SU-DHL-6 (cell line): ENCODE measurements around the gene GPRC5C.

ENCODE experiments used
- H2AFZ ChIP-seq: fragments of 200-600 bp; sonication (generic); 2 replicates; pipeline ENCODE4 v1.6.1; 2014; ENCODE audit warnings: low read depth, mild to moderate bottlenecking, moderate library complexity, mixed read lengths, antibody characterized with exemption, low read length; ENCODE audit not compliant: severe bottlenecking
- H3F3A ChIP-seq: fragments of 200-600 bp; shearing (Covaris generic); 2 replicates; pipeline ENCODE4 v1.6.0; 2016; ENCODE audit warnings: antibody characterized with exemption, mild to moderate bottlenecking; ENCODE audit not compliant: insufficient read depth
- H3K27ac ChIP-seq: fragments of 200-600 bp; sonication (generic); 2 replicates; pipeline ENCODE4 v1.5.1; 2016; ENCODE audit warnings: low read depth, mild to moderate bottlenecking, low read length, moderate library complexity, mixed read lengths
- H3K27me3 ChIP-seq: fragments of 200-600 bp; sonication (generic), shearing (Covaris generic); 2 replicates; pipeline ENCODE4 v1.6.0; 2014; ENCODE audit warnings: mild to moderate bottlenecking, low read length
- H3K36me3 ChIP-seq: fragments of 200-600 bp; sonication (generic); 2 replicates; pipeline ENCODE4 v1.6.1; 2014; ENCODE audit warnings: mild to moderate bottlenecking, low read length, mixed read lengths
- H3K4me2 ChIP-seq: fragments of 300-600, 200-600 bp; shearing (Covaris generic), sonication (generic); 2 replicates; pipeline ENCODE4 v1.6.0; 2014; ENCODE audit warnings: low read length, low read depth, mild to moderate bottlenecking; ENCODE audit not compliant: poor library complexity, severe bottlenecking
- H3K4me3 ChIP-seq: fragments of 200-600 bp; sonication (generic); 2 replicates; pipeline ENCODE4 v1.5.1; 2014; ENCODE audit warnings: antibody characterized with exemption, low read length, mild to moderate bottlenecking, mixed read lengths; ENCODE audit not compliant: insufficient read depth, poor library complexity, severe bottlenecking
- H3K79me2 ChIP-seq: fragments of 200-600 bp; sonication (generic); 2 replicates; pipeline ENCODE4 v1.6.1; 2014; ENCODE audit warnings: mild to moderate bottlenecking, low read length, moderate library complexity; ENCODE audit not compliant: insufficient read depth
- H3K9ac ChIP-seq: fragments of 200-600 bp; sonication (generic); 2 replicates; pipeline ENCODE4 v1.7.0; 2014; ENCODE audit warnings: mild to moderate bottlenecking, low read length
- H3K9me2 ChIP-seq: fragments of 200-600 bp; sonication (generic); replicated peaks from 2 replicates; pipeline ENCODE4 v1.6.1; 2014; ENCODE audit warnings: low read length; ENCODE audit not compliant: insufficient read depth
- H3K9me3 ChIP-seq: fragments of 200-600 bp; sonication (generic); 2 replicates; pipeline ENCODE4 v1.6.1; 2014; ENCODE audit warnings: low read length, mixed read lengths; ENCODE audit not compliant: insufficient read depth
- H4K20me1 ChIP-seq: fragments of 200-600 bp; sonication (generic); 2 replicates; pipeline ENCODE4 v1.6.1; 2014; ENCODE audit warnings: low read depth, mild to moderate bottlenecking, antibody characterized with exemption, low read length, moderate library complexity, mixed read lengths
- CTCF ChIP-seq: fragments of 200-600 bp; sonication (generic); IDR thresholded peaks from one replicate; pipeline ENCODE4 v1.5.1; 2017; ENCODE audit warnings: antibody characterized with exemption, mild to moderate bottlenecking, low read length, moderate library complexity; ENCODE audit not compliant: insufficient read depth, poor library complexity, severe bottlenecking
- EZH2phosphoT487 ChIP-seq: fragments of 200-600 bp; sonication (generic), shearing (Covaris generic); conservative IDR thresholded peaks from 2 replicates; pipeline ENCODE4 v1.6.1; 2018; ENCODE audit warnings: mild to moderate bottlenecking, antibody characterized with exemption, low read length, moderate library complexity, mixed read lengths

GPRC5C gene

DNA sequence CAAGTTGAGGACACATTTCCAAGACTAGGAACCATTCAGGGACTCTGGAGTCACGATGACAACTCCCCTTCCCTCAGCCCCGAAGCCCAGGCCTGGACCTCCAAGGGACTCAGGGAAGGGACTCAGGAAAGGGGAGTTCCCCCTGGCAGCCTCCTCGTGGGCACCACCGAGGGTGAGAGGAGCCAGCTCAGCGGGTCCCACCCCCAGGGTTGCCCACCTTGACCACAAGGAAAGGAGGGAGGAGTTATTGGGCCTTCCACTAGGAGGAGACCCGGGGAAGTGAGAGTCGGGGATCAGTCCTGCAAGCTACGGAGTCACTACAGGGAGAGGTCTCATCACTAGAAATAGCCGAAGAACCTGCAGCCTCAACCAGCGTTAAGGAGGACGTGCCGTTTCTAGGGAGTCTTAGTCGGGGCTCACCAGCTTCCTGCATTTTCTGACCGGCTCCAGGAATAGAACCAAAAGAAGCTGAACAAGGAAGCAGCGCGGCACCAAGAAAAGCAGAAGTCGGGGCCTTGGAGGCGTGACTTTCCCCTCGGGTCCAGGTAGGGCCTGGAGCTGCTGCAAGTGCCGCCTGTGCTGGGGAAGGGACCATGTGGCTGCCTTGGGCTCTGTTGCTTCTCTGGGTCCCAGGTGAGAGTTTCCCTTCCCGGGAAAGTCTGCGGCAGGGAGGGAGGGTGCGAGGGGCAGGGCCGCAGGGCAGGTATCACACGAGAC, 34.4 kb downstream of the GPRC5C start, which contains the start of gene CD300A:
Gene CD300A, plus strand, starts transcription at position 524 of the 717 bp plus-strand sequence. Its CDS starts 70 bp downstream, at position 594.
- Histone ChIP-seq H2AFZ (no peak within 1 kb of the TSS), H3K27me3 (no peaks in the 10 kb centered on the region), H3K4me2 (no peak within 1 kb of the TSS), H3K9ac (no peak within 1 kb of the TSS), H3K36me3 (no peaks in the 10 kb centered on the region), H3K9me3 (no peaks in the 10 kb centered on the region), H3F3A (no peaks in the 10 kb centered on the region), H3K9me2 (no peaks in the 10 kb centered on the region), H3K27ac (no peak within 1 kb of the TSS), H3K4me3 (no peak within 1 kb of the TSS), H3K79me2 (no peaks in the 10 kb centered on the region), H4K20me1 (no peaks in the 10 kb centered on the region)
- TF ChIP-seq CTCF (no peak), EZH2phosphoT487 (no peak)

DNA sequence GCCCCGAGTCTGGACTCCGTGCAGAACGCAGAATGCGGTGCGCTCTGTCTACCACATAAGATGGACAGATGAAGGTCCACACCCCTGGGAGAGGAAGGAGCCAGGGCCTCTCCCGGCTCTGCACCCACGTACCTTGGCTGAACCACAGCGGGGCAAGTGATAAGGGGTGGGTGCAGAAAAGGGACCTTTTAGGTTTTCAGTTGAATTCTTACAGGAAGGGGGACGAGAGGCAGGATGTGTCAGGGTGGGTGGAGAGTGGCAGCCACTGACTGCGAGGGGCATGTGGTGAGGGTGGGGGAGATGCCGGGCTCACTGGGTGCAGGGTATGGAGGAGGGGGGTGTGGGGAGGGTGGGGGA, 34.9 kb downstream of the GPRC5C start:
- no peaks in the 10 kb centered on the region for H3K36me3 ChIP-seq
- H3K9me2 ChIP-seq, result no peaks in the 10 kb centered on the region
- H3K4me2 ChIP-seq, result no peak overlapping the region
- H3F3A ChIP-seq, result no peaks in the 10 kb centered on the region
- no peak overlapping the region for H3K4me3 ChIP-seq
- H3K79me2 ChIP-seq, result no peaks in the 10 kb centered on the region
- TF ChIP-seq EZH2phosphoT487 (no peak), CTCF (no peak)
- H3K27me3 ChIP-seq, result no peaks in the 10 kb centered on the region
- no peaks in the 10 kb centered on the region for H3K9me3 ChIP-seq
- no peak overlapping the region for H2AFZ ChIP-seq
- H3K27ac ChIP-seq, result no peak overlapping the region
- H3K9ac ChIP-seq, result no peak overlapping the region
- H4K20me1 ChIP-seq, result no peaks in the 10 kb centered on the region

GRCh38 chr17:74467221-74467951, 35.5 kb downstream of the GPRC5C start:
- no peak overlapping the region for H3K4me3 ChIP-seq
- no peak overlapping the region for H2AFZ ChIP-seq
- no peak overlapping the region for H3K9ac ChIP-seq
- TF ChIP-seq EZH2phosphoT487, result no peak
- no peak for TF ChIP-seq CTCF
- no peaks in the 10 kb centered on the region for H3K9me3 ChIP-seq
- H3K27ac ChIP-seq, result no peak overlapping the region
- no peak overlapping the region for H3K4me2 ChIP-seq
- H3K9me2 ChIP-seq, result no peaks in the 10 kb centered on the region
- no peaks in the 10 kb centered on the region for H3K79me2 ChIP-seq
- H3K36me3 ChIP-seq, result no peaks in the 10 kb centered on the region
- no peaks in the 10 kb centered on the region for H3K27me3 ChIP-seq
- H4K20me1 ChIP-seq, result no peaks in the 10 kb centered on the region
- no peaks in the 10 kb centered on the region for H3F3A ChIP-seq
